Liver (tissue), 9 donors: ENCODE measurements around the gene RPL7L1. TPM values are rescaled to one million over a fixed set of nuclear protein-coding genes. Genes with fewer than 3 reads are reported as not detected.

Source experiments
- DNase-seq: peaks from one replicate; pipeline ENCODE4 v3.0.0-alpha.2; 2017; ENCODE audit warnings: low spot score
- H3K27ac ChIP-seq, 2 donors: one replicate each; pipeline ENCODE4 v1.7.0; 2013; ENCODE audit warnings: inconsistent platforms in 2 of 2, low read length in 2 of 2, control low read depth in 1 of 2, low read depth in 1 of 2, mild to moderate bottlenecking in 1 of 2
- H3K27me3 ChIP-seq, 4 donors: one replicate each; pipeline versions ENCODE4 v1.6.1 to v1.7.0; 2013; ENCODE audit warnings: low read length in 3 of 4, inconsistent platforms in 1 of 4, mild to moderate bottlenecking in 1 of 4, moderate library complexity in 1 of 4; ENCODE audit not compliant: control insufficient read depth in 4 of 4, insufficient read depth in 4 of 4
- H3K36me3 ChIP-seq, 4 donors: one replicate each; pipeline versions ENCODE4 v1.6.1 to v1.7.0; 2013; ENCODE audit warnings: low read length in 3 of 4, mild to moderate bottlenecking in 3 of 4, low read depth in 1 of 4, moderate library complexity in 1 of 4; ENCODE audit not compliant: control insufficient read depth in 4 of 4, insufficient read depth in 3 of 4
- H3K4me1 ChIP-seq, 4 donors: one replicate each; pipeline versions ENCODE4 v1.6.1 to v1.7.0; 2013; ENCODE audit warnings: low read length in 3 of 4, mild to moderate bottlenecking in 3 of 4, moderate library complexity in 1 of 4; ENCODE audit not compliant: control insufficient read depth in 4 of 4, insufficient read depth in 4 of 4
- H3K4me3 ChIP-seq, 3 donors: one replicate each; pipeline versions ENCODE4 v1.6.1 to v1.7.0; 2013; ENCODE audit warnings: low read length in 3 of 3, control low read depth in 1 of 3, low read depth in 1 of 3, mild to moderate bottlenecking in 1 of 3
- H3K9ac ChIP-seq, 2 donors: one replicate each; pipeline ENCODE4 v1.7.0; 2013; ENCODE audit warnings: low read length in 2 of 2, mild to moderate bottlenecking in 2 of 2, moderate library complexity in 2 of 2, control low read depth in 1 of 2, low read depth in 1 of 2
- H3K9me3 ChIP-seq, 4 donors: one replicate each; pipeline versions ENCODE4 v1.6.1 to v1.7.0; 2013; ENCODE audit warnings: low read length in 3 of 4; ENCODE audit not compliant: control insufficient read depth in 4 of 4
- ATF3 ChIP-seq: IDR thresholded peaks from 2 replicates; pipeline ENCODE4 v1.6.1; 2016; ENCODE audit warnings: antibody characterized with exemption
- CTCF ChIP-seq: fragments of 150-350 bp; IDR thresholded peaks from 2 replicates; pipeline ENCODE4 v1.5.1; 2017; ENCODE audit warnings: improper control_type of control experiment, low read depth, low read length; ENCODE audit not compliant: missing input control
- EGR1 ChIP-seq, 2 donors: IDR thresholded peaks; 2 replicates each; pipeline ENCODE4 v1.6.1; 2016 to 2018; ENCODE audit warnings: antibody characterized with exemption in 2 of 2, low read depth in 2 of 2
- FOXA1 ChIP-seq: IDR thresholded peaks from 2 replicates; pipeline ENCODE4 v1.6.1; 2016; ENCODE audit warnings: antibody characterized with exemption
- HNF4A ChIP-seq, 2 donors: conservative IDR thresholded peaks; 2 replicates each; pipeline ENCODE4 v1.6.1; 2016; ENCODE audit warnings: antibody characterized with exemption in 2 of 2, mild to moderate bottlenecking in 2 of 2
- HNF4G ChIP-seq: IDR thresholded peaks from 2 replicates; pipeline ENCODE4 v1.6.1; 2016; ENCODE audit warnings: antibody characterized with exemption
- JUND ChIP-seq, 2 donors: IDR thresholded peaks; 2 replicates each; pipeline ENCODE4 v1.6.1; 2016; ENCODE audit warnings: antibody characterized with exemption in 2 of 2
- MAX ChIP-seq: IDR thresholded peaks from 2 replicates; pipeline ENCODE4 v1.6.1; 2016; ENCODE audit warnings: antibody characterized with exemption
- NR2F2 ChIP-seq: IDR thresholded peaks from 2 replicates; pipeline ENCODE4 v1.6.1; 2016; ENCODE audit warnings: antibody characterized with exemption
- RAD21 ChIP-seq, 2 donors: IDR thresholded peaks; 2 replicates each; pipeline ENCODE4 v1.6.1; 2016; ENCODE audit warnings: antibody characterized with exemption in 2 of 2, mild to moderate bottlenecking in 2 of 2
- REST ChIP-seq: IDR thresholded peaks from 2 replicates; pipeline ENCODE4 v1.6.1; 2016; ENCODE audit warnings: antibody characterized with exemption, mild to moderate bottlenecking
- RXRA ChIP-seq, 2 donors: IDR thresholded peaks; 2 replicates each; pipeline ENCODE4 v1.6.1; 2017 to 2018; ENCODE audit warnings: antibody characterized with exemption in 2 of 2, mild to moderate bottlenecking in 1 of 2
- TAF1 ChIP-seq: conservative IDR thresholded peaks from 2 replicates; pipeline ENCODE4 v1.6.1; 2016; ENCODE audit warnings: antibody characterized with exemption, mild to moderate bottlenecking
- YY1 ChIP-seq: IDR thresholded peaks from 2 replicates; pipeline ENCODE4 v1.6.1; 2016; ENCODE audit warnings: antibody characterized with exemption, mild to moderate bottlenecking
- WGBS: extraction: QIAGEN DNeasy Blood & Tissue Kit; methylation state at CpG from one replicate; pipeline ENCODE4 v1.1.7; 2013; 5-methylcytosine and 5-hydroxymethylcytosine counted together
- polyA plus RNA-seq, 2 donors: library from polyadenylated mRNA; stranded (reverse) in 1 of 2; unstranded in 1 of 2; fragments of 200-250 nt in 1 of 2; fragments of >200 nt in 1 of 2; fragmentation: Nextera tagmentation in 1 of 2; extraction: Ambion mirVana in 1 of 2; gene quantifications; one replicate each; pipeline versions ENCODE4 v1.2.1 to v1.2.3, GENCODE V29; 2013 to 2015
- total RNA-seq, 2 donors: library from RNA; depleted of rRNA; stranded (reverse); fragments of >200 nt; gene quantifications; one replicate each; pipeline ENCODE4 v1.2.3, GENCODE V29; 2014
- donor health status: healthy.
- donor health status: healthy.
- donor health status: healthy.
- donor health status: healthy.
- donor health status: healthy.

Gene RPL7L1
- total and polyA plus RNA-seq, 4 donors: 39.6 to 63.8 (median 47.9) TPM

- H3K36me3 ChIP-seq: no peaks in the 10 kb centered on the region
- no peak for TF ChIP-seq ATF3
- 98% methylated on average over 10 of the region's 10 CpGs for WGBS
- no peaks in the 10 kb centered on the region for H3K9me3 ChIP-seq
- H3K27ac ChIP-seq: no peak overlapping the region
- no peaks in the 10 kb centered on the region for H3K27me3 ChIP-seq
- peaks cover 0 to 11% (median 6%) of the 10 kb centered on the region in 4 donors for H3K4me1 ChIP-seq
- H3K4me3 ChIP-seq: no peak overlapping the region
- DNase-seq: no peak
- no peak overlapping the region for H3K9ac ChIP-seq
Observed at GRCh38 chr6:42904467-42904866, 25.1 kb downstream of the RPL7L1 start.

GRCh38 chr6:42907336-42907735 lies 27.9 kb downstream of the RPL7L1 start:
- H3K27me3 ChIP-seq: no peaks in the 10 kb centered on the region
- H3K9me3 ChIP-seq: no peaks in the 10 kb centered on the region
- WGBS: 81% methylated on average over 5 of the region's 5 CpGs
- H3K4me1 ChIP-seq: peaks cover 0 to 7% (median 2%) of the 10 kb centered on the region in 4 donors
- H3K36me3 ChIP-seq: no peaks in the 10 kb centered on the region
- H3K27ac ChIP-seq: no peak overlapping the region
- H3K4me3 ChIP-seq: no peak overlapping the region
- TF ChIP-seq TAF1 (no peak), MAX (no peak), NR2F2 (no peak), CTCF (no peak), HNF4A (conservative IDR thresholded peaks at IDR 0.05) (no peak), HNF4G (no peak), EGR1 (IDR thresholded peaks at IDR 0.05; ENCODE audit: low read depth in 2 of 2) (no peak), JUND (IDR thresholded peaks at IDR 0.05) (no peak), REST (no peak), YY1 (no peak), FOXA1 (no peak), RAD21 (IDR thresholded peaks at IDR 0.05) (no peak), RXRA (IDR thresholded peaks at IDR 0.05) (no peak)
- no peak overlapping the region for H3K9ac ChIP-seq
- no peak for DNase-seq

- H3K9me3 ChIP-seq: no peaks in the 10 kb centered on the region
- no peak overlapping the region for H3K4me3 ChIP-seq
- TF ChIP-seq REST: no peak
- no peaks in the 10 kb centered on the region for H3K36me3 ChIP-seq
- 95% methylated on average over 10 of the region's 10 CpGs for WGBS
- DNase-seq: no peak
- H3K4me1 ChIP-seq: peaks cover 0 to 6% (median 2%) of the 10 kb centered on the region in 4 donors
- H3K9ac ChIP-seq: no peak overlapping the region
- H3K27me3 ChIP-seq: no peaks in the 10 kb centered on the region
- H3K27ac ChIP-seq: no peak overlapping the region
Observed at GRCh38 chr6:42909835-42910234, 30.4 kb downstream of the RPL7L1 start.
